Colonic mucosa (tissue), 4 donors: ENCODE results near the gene ZNF649. TPM values are rescaled to one million over a fixed set of nuclear protein-coding genes. Genes with fewer than 3 reads are reported as not detected.

Experiments
- DNase-seq: peaks from one replicate; pipeline ENCODE4 v3.0.0-alpha.2; 2020
- H3K27ac ChIP-seq: fragments of 200-600 bp; one replicate; pipeline ENCODE4 v1.8.0; 2021
- H3K27me3 ChIP-seq: fragments of 200-600 bp; one replicate; pipeline ENCODE4 v1.8.0; 2021
- H3K36me3 ChIP-seq: fragments of 200-600 bp; one replicate; pipeline ENCODE4 v1.8.0; 2021
- H3K4me1 ChIP-seq: fragments of 200-600 bp; one replicate; pipeline ENCODE4 v1.8.0; 2021; ENCODE audit warnings: mild to moderate bottlenecking
- H3K4me3 ChIP-seq: fragments of 200-600 bp; one replicate; pipeline ENCODE4 v1.8.0; 2021
- H3K9ac ChIP-seq, 2 donors: one replicate each; pipeline ENCODE4 v1.7.0; 2013; ENCODE audit warnings: control low read depth in 2 of 2, low read depth in 2 of 2, low read length in 2 of 2
- H3K9me3 ChIP-seq: fragments of 200-600 bp; one replicate; pipeline ENCODE4 v1.8.0; 2021
- CTCF ChIP-seq: fragments of 200-600 bp; IDR thresholded peaks from one replicate; pipeline ENCODE4 v1.8.0; 2022; ENCODE audit warnings: antibody characterized with exemption, mild to moderate bottlenecking
- intact Hi-C: fragments of 100-400 bp; cut with DNase I; formaldehyde crosslinking; loops from one replicate; pipeline ENCODE4 v1.14.1; 2022
- total RNA-seq, 2 donors: library from RNA; stranded (reverse); fragmentation: NEBNext Ultra II Directional in 1 of 2; extraction: Animal tissue kit (Norgen Biotek cat#: 25700) in 1 of 2; gene quantifications; one replicate each; pipeline ENCODE4 v1.2.1, GENCODE V29; 2021
- donor health status: healthy.
- donor health status: DM: no; HTN: no; CAD: no.
- donor health status: DM: no; HTN: no; CAD: no.

ZNF649 gene
- total RNA-seq, 2 donors from 2014 or later, result 8.1 to 8.2 TPM

- Histone ChIP-seq H3K27me3 (no peaks in the 10 kb centered on the region), H3K9me3 (no peaks in the 10 kb centered on the region), H3K4me3 (no peak overlapping the region), H3K36me3 (no peaks in the 10 kb centered on the region), H3K9ac (no peak overlapping the region), H3K27ac (no peak overlapping the region), H3K4me1 (no peaks in the 10 kb centered on the region)
- DNase-seq, result no peak
- no peak for TF ChIP-seq CTCF
- intact Hi-C loops, result loop anchor here (5.0 kb wide), 1 partner anchor 43 kb away; the partner anchor contains the start of gene ZNF613
These were observed 20.1 kb downstream of the ZNF649 start for GRCh38 chr19:51884713-51885112.

- no peaks in the 10 kb centered on the region for H3K9me3 ChIP-seq
- H3K4me3 ChIP-seq, result no peak overlapping the region
- DNase-seq, result no peak
- H3K27me3 ChIP-seq, result no peaks in the 10 kb centered on the region
- H3K27ac ChIP-seq, result no peak overlapping the region
- TF ChIP-seq CTCF, result no peak
- no peaks in the 10 kb centered on the region for H3K36me3 ChIP-seq
- intact Hi-C loops, result no loop called here
- H3K4me1 ChIP-seq, result no peaks in the 10 kb centered on the region
- H3K9ac ChIP-seq, result no peak overlapping the region
These were observed 22.3 kb downstream of the ZNF649 start for GRCh38 chr19:51882518-51882917.

- intact Hi-C loops, result no loop called here
- DNase-seq, result no peak
- no peak for TF ChIP-seq CTCF
These were observed 31.7 kb downstream of the ZNF649 start for GRCh38 chr19:51873097-51873496.

GRCh38 chr19:51861870-51862622 lies 42.8 kb downstream of the ZNF649 start:
- intact Hi-C loops, result no loop called here
- H3K27me3 ChIP-seq, result no peaks in the 10 kb centered on the region
- no peak for TF ChIP-seq CTCF
- no peaks in the 10 kb centered on the region for H3K36me3 ChIP-seq
- no peak overlapping the region for H3K9ac ChIP-seq
- DNase-seq, result no peak
- peaks cover 19% of the 10 kb centered on the region for H3K9me3 ChIP-seq
- H3K4me3 ChIP-seq, result no peak overlapping the region
- no peak overlapping the region for H3K27ac ChIP-seq
- H3K4me1 ChIP-seq, result no peaks in the 10 kb centered on the region

More at GRCh38 chr19:51873097-51873496, 31.7 kb downstream of the ZNF649 start:
- Histone ChIP-seq H3K9me3 (no peaks in the 10 kb centered on the region), H3K4me3 (no peak overlapping the region), H3K9ac (no peak overlapping the region), H3K4me1 (no peaks in the 10 kb centered on the region), H3K27ac (no peak overlapping the region), H3K36me3 (no peaks in the 10 kb centered on the region), H3K27me3 (no peaks in the 10 kb centered on the region)

Other genes with a start within 250 kb of the ZNF649 start
- gene SPACA6, start 211.7 kb downstream of the ZNF649 start, total RNA-seq, result 1 to 10 TPM; 3.0 to 4.3 TPM
- gene HAS1, start 181.0 kb downstream of the ZNF649 start, total RNA-seq, result under 1 TPM in 1 of 2 donors, not detected in 1; 0.40 TPM
- 1 to 10 TPM in 1 of 2 donors, under 1 TPM in 1; 0.69 to 2.5 TPM for gene FPR1, start 153.1 kb downstream of the ZNF649 start, total RNA-seq
- 1 to 10 TPM in 1 of 2 donors, under 1 TPM in 1; 0.47 to 1.1 TPM for gene FPR2, start 143.8 kb downstream of the ZNF649 start, total RNA-seq
- gene FPR3, start 109.9 kb downstream of the ZNF649 start, total RNA-seq, result 1 to 10 TPM; 1.3 to 7.1 TPM
- 1 to 10 TPM; 5.5 to 7.4 TPM for gene ZNF577, start 17.1 kb downstream of the ZNF649 start, total RNA-seq
- 1 to 10 TPM; 4.2 to 4.4 TPM for gene ZNF613, start 22.5 kb upstream of the ZNF649 start, total RNA-seq
- gene ZNF350, start 81.8 kb upstream of the ZNF649 start, total RNA-seq, result 10 to 100 TPM; 10.5 to 11.1 TPM
- gene ZNF615, start 103.2 kb upstream of the ZNF649 start, total RNA-seq, result 1 to 10 TPM; 4.6 to 4.7 TPM
- 1 to 10 TPM; 3.3 to 4.2 TPM for gene ZNF614, start 123.4 kb upstream of the ZNF649 start, total RNA-seq
- gene ZNF432, start 143.8 kb upstream of the ZNF649 start, total RNA-seq, result 1 to 10 TPM; 7.7 to 7.8 TPM
- 10 to 100 TPM; 12.5 to 12.8 TPM for gene ZNF841, start 190.7 kb upstream of the ZNF649 start, total RNA-seq
- 1 to 10 TPM; 6.8 to 8.5 TPM for gene ZNF616, start 234.9 kb upstream of the ZNF649 start, total RNA-seq